Endodermal cell (in vitro differentiated cells): Measurements from ENCODE around the gene UPF3A. TPM values are rescaled to one million over a fixed set of nuclear protein-coding genes. Genes with fewer than 3 reads are reported as not detected.

Experiments
- DNase-seq: peaks from one replicate; pipeline ENCODE4 v3.0.0-alpha.2; 2017
- H3K27ac ChIP-seq: 2 replicates; pipeline ENCODE4 v1.5.1; 2013; ENCODE audit warnings: mild to moderate bottlenecking, low read depth, low read length, moderate library complexity
- H3K27me3 ChIP-seq: 2 replicates; pipeline ENCODE4 v1.6.1; 2013; ENCODE audit warnings: mild to moderate bottlenecking, low read length, moderate library complexity; ENCODE audit not compliant: insufficient read depth, control insufficient read depth, poor library complexity, severe bottlenecking
- H3K36me3 ChIP-seq: 2 replicates; pipeline ENCODE4 v1.7.0; 2013; ENCODE audit warnings: mild to moderate bottlenecking, low read length, moderate library complexity; ENCODE audit not compliant: control insufficient read depth, insufficient read depth
- H3K4me1 ChIP-seq: one replicate; pipeline ENCODE4 v1.7.0; 2013; ENCODE audit warnings: low read length; ENCODE audit not compliant: control insufficient read depth, insufficient read depth
- H3K4me3 ChIP-seq: 2 replicates; pipeline ENCODE4 v1.5.1; 2013; ENCODE audit warnings: mild to moderate bottlenecking, low read length, moderate library complexity
- H3K9ac ChIP-seq: 2 replicates; pipeline ENCODE4 v1.6.1; 2013; ENCODE audit warnings: mild to moderate bottlenecking, low read length, moderate library complexity; ENCODE audit not compliant: poor library complexity, severe bottlenecking; ENCODE audit errors: extremely low read depth
- H3K9me3 ChIP-seq: 2 replicates; pipeline ENCODE4 v1.6.1; 2013; ENCODE audit warnings: mild to moderate bottlenecking, low read length, moderate library complexity; ENCODE audit not compliant: control insufficient read depth
- H3K27ac Mint-ChIP-seq: 2 replicates; pipeline ENCODE4 v1.8.0; 2020; ENCODE audit warnings: mixed read lengths
- H3K27me3 Mint-ChIP-seq: 2 replicates; pipeline ENCODE4 v1.8.0; 2021; ENCODE audit warnings: mild to moderate bottlenecking, mixed read lengths; ENCODE audit not compliant: insufficient read depth
- H3K36me3 Mint-ChIP-seq: 2 replicates; pipeline ENCODE4 v1.8.0; 2020; ENCODE audit warnings: low read depth, mixed read lengths
- H3K4me1 Mint-ChIP-seq: 2 replicates; pipeline ENCODE4 v1.8.0; 2020; ENCODE audit warnings: mixed read lengths
- H3K4me3 Mint-ChIP-seq: 2 replicates; pipeline ENCODE4 v1.8.0; 2020; ENCODE audit warnings: mild to moderate bottlenecking, moderate library complexity, mixed read lengths
- H3K9me3 Mint-ChIP-seq: 2 replicates; pipeline ENCODE4 v1.8.0; 2020; ENCODE audit warnings: mild to moderate bottlenecking, mixed read lengths
- CTCF ChIP-seq: fragments of 200-600 bp; sonication (generic); conservative IDR thresholded peaks from 2 replicates; pipeline ENCODE4 v1.5.0; 2021; ENCODE audit warnings: antibody characterized with exemption, mild to moderate bottlenecking
- WGBS, 2 experiments: methylation state at CpG; one replicate each; pipeline versions ENCODE4 v1.1.5 to v1.1.7; 2013; ENCODE audit warnings: missing lambda C conversion rate in 2 of 2, mixed read lengths in 1 of 2; ENCODE audit not compliant: insufficient coverage in 1 of 2, insufficient read length in 1 of 2; 5-methylcytosine and 5-hydroxymethylcytosine counted together
- total RNA-seq, 2 donors: library from RNA; stranded (reverse); fragmentation: NEBNext Ultra II Directional in 1 of 2; extraction: Animal tissue kit (Norgen Biotek cat#: 25700) in 1 of 2; gene quantifications; 2 replicates in 1 of 2; 3 replicates in 1 of 2; pipeline ENCODE4 v1.2.1, GENCODE V29; 2021

UPF3A gene
- total RNA-seq, 2 donors from 2014 or later, result 56.5 to 81.2 TPM

GRCh38 chr13:114298866-114299265, 17.5 kb downstream of the UPF3A start:
- Histone ChIP-seq H3K9ac (no peak overlapping the region), H3K4me1 (no peaks in the 10 kb centered on the region), H3K27ac (no peak overlapping the region), H3K36me3 (peaks cover 55% of the 10 kb centered on the region), H3K27me3 (no peaks in the 10 kb centered on the region), H3K4me3 (no peak overlapping the region), H3K9me3 (no peaks in the 10 kb centered on the region)
- no peak overlapping the region for H3K4me3 Mint-ChIP-seq
- no peaks in the 10 kb centered on the region for H3K4me1 Mint-ChIP-seq
- 85 to 90% methylated on average over 12 of the region's 12 CpGs for WGBS, 2 experiments
- H3K27me3 Mint-ChIP-seq, result no peaks in the 10 kb centered on the region
- H3K27ac Mint-ChIP-seq, result no peak overlapping the region
- no peak for DNase-seq
- H3K9me3 Mint-ChIP-seq, result no peaks in the 10 kb centered on the region
- H3K36me3 Mint-ChIP-seq, result peaks cover 71% of the 10 kb centered on the region
- TF ChIP-seq CTCF, result no peak

GRCh38 chr13:114299604-114300305, 18.4 kb downstream of the UPF3A start:
- H3K36me3 ChIP-seq, result peaks cover 58% of the 10 kb centered on the region
- no peak overlapping the region for H3K4me3 ChIP-seq
- Mint-ChIP-seq H3K4me1 (no peaks in the 10 kb centered on the region), H3K27me3 (no peaks in the 10 kb centered on the region), H3K27ac (no peak overlapping the region), H3K36me3 (peaks cover 75% of the 10 kb centered on the region), H3K4me3 (no peak overlapping the region), H3K9me3 (no peaks in the 10 kb centered on the region)
- no peaks in the 10 kb centered on the region for H3K27me3 ChIP-seq
- 97 to 98% methylated on average over 4 to 12 of the region's 12 CpGs for WGBS, 2 experiments
- no peak overlapping the region for H3K9ac ChIP-seq
- H3K27ac ChIP-seq, result no peak overlapping the region
- H3K4me1 ChIP-seq, result no peaks in the 10 kb centered on the region
- H3K9me3 ChIP-seq, result no peaks in the 10 kb centered on the region
- no peak for TF ChIP-seq CTCF
- DNase-seq, result no peak

- 92 to 93% methylated on average over 5 to 11 of the region's 11 CpGs for WGBS, 2 experiments
- Histone ChIP-seq H3K27ac (no peak overlapping the region), H3K36me3 (peaks cover 55% of the 10 kb centered on the region), H3K9ac (no peak overlapping the region), H3K4me1 (no peaks in the 10 kb centered on the region), H3K9me3 (no peaks in the 10 kb centered on the region), H3K27me3 (no peaks in the 10 kb centered on the region), H3K4me3 (no peak overlapping the region)
- no peak for DNase-seq
- Mint-ChIP-seq H3K9me3 (no peaks in the 10 kb centered on the region), H3K4me1 (no peaks in the 10 kb centered on the region), H3K27me3 (no peaks in the 10 kb centered on the region), H3K36me3 (peaks cover 66% of the 10 kb centered on the region), H3K27ac (no peak overlapping the region), H3K4me3 (no peak overlapping the region)
- no peak for TF ChIP-seq CTCF
Measured at GRCh38 chr13:114303700-114304327, 22.4 kb downstream of the UPF3A start.
